Upper lobe of left lung (tissue), 6 donors: Measurements from ENCODE around the gene QPCTL. TPM values are rescaled to one million over a fixed set of nuclear protein-coding genes. Genes with fewer than 3 reads are reported as not detected.

Experiments
- ATAC-seq, 2 donors: fragments of 200-7000 bp; cut with Tn5 transposase; one replicate each; pipeline ENCODE4 v1.9.1; 2022; ENCODE audit warnings: mild to moderate bottlenecking in 2 of 2, moderate library complexity in 2 of 2; ENCODE audit not compliant: low FRiP score in 2 of 2
- DNase-seq, 2 donors: peaks; one replicate each; pipeline ENCODE4 v3.0.0-alpha.2; 2019 to 2020
- H3K27ac ChIP-seq, 4 donors: fragments of 200-600 bp; sonication (generic); one replicate each; pipeline ENCODE4 v1.5.1; 2016 to 2019
- H3K27me3 ChIP-seq, 4 donors: fragments of 200-600 bp; sonication (generic); one replicate each; pipeline ENCODE4 v1.5.1; 2017 to 2019
- H3K36me3 ChIP-seq, 4 donors: fragments of 200-600 bp; sonication (generic); one replicate each; pipeline ENCODE4 v1.5.1; 2016 to 2019
- H3K4me1 ChIP-seq, 4 donors: fragments of 200-600 bp; sonication (generic); one replicate each; pipeline ENCODE4 v1.5.1; 2018 to 2019
- H3K4me3 ChIP-seq, 4 donors: fragments of 200-600 bp; sonication (generic); one replicate each; pipeline ENCODE4 v1.5.1; 2017 to 2019; ENCODE audit warnings: mild to moderate bottlenecking in 2 of 4, moderate library complexity in 1 of 4
- H3K9me3 ChIP-seq, 4 donors: fragments of 200-600 bp; sonication (generic); one replicate each; pipeline ENCODE4 v1.5.1; 2018 to 2019
- EP300 ChIP-seq, 4 donors: sonication (generic); formaldehyde crosslinking; IDR thresholded peaks; one replicate each; pipeline ENCODE4 v1.5.1; 2017; ENCODE audit warnings: antibody characterized with exemption in 4 of 4, control low read depth in 2 of 4
- POLR2A ChIP-seq, 4 donors: fragments of 450-650 bp; IDR thresholded peaks; one replicate each; pipeline ENCODE4 v1.5.1; 2016 to 2017; ENCODE audit warnings: antibody characterized with exemption in 4 of 4, mild to moderate bottlenecking in 2 of 4
- POLR2AphosphoS5 ChIP-seq, 2 donors: sonication (generic); formaldehyde crosslinking; IDR thresholded peaks; one replicate each; pipeline ENCODE4 v1.5.1; 2017; ENCODE audit warnings: antibody characterized with exemption in 2 of 2
- WGBS, 2 donors: methylation state at CpG; one replicate each; pipeline ENCODE4 v1.1.5; 2017 to 2018; 5-methylcytosine and 5-hydroxymethylcytosine counted together
- total RNA-seq, 6 donors: library from RNA; depleted of rRNA in 4 of 6; stranded (reverse); fragments of >200 nt in 4 of 6; gene quantifications; one replicate each; pipeline versions ENCODE4 v1.1.0 to v1.2.1, GENCODE V29; 2016 to 2021
- TF ChIP-seq, protein P1 (sequence below), 6 experiments: fragments of 450-650 bp in 4 of 6; fragments of 200-600 bp in 2 of 6; sonication (generic) in 2 of 6; IDR thresholded peaks; one replicate each; pipeline ENCODE4 v1.5.1; 2016 to 2019; ENCODE audit warnings: antibody characterized with exemption in 6 of 6
- donor health status: DM: no; HTN: no; CAD: no; lungs with moderate emphysema.
- donor health status: DM: no; HTN: yes; CAD: no; lungs with severe emphysema.

The QPCTL gene
- total RNA-seq, 6 donors from 2014 or later, result 7.1 to 18.3 (median 10.1) TPM

GRCh38 chr19:45660636-45661035, 31.8 kb upstream of the QPCTL start:
- no peak overlapping the region for H3K27ac ChIP-seq
- 43 to 49% methylated on average over 7 to 8 of the region's 8 CpGs for WGBS, 2 donors
- no peak for DNase-seq
- H3K4me3 ChIP-seq, result no peak overlapping the region
- H3K9me3 ChIP-seq, result no peaks in the 10 kb centered on the region
- no peak for ATAC-seq
- no peaks in the 10 kb centered on the region for H3K27me3 ChIP-seq
- no peaks in the 10 kb centered on the region for H3K36me3 ChIP-seq
- TF ChIP-seq, protein P1, sequence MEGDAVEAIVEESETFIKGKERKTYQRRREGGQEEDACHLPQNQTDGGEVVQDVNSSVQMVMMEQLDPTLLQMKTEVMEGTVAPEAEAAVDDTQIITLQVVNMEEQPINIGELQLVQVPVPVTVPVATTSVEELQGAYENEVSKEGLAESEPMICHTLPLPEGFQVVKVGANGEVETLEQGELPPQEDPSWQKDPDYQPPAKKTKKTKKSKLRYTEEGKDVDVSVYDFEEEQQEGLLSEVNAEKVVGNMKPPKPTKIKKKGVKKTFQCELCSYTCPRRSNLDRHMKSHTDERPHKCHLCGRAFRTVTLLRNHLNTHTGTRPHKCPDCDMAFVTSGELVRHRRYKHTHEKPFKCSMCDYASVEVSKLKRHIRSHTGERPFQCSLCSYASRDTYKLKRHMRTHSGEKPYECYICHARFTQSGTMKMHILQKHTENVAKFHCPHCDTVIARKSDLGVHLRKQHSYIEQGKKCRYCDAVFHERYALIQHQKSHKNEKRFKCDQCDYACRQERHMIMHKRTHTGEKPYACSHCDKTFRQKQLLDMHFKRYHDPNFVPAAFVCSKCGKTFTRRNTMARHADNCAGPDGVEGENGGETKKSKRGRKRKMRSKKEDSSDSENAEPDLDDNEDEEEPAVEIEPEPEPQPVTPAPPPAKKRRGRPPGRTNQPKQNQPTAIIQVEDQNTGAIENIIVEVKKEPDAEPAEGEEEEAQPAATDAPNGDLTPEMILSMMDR (IDR thresholded peaks at IDR 0.05), result no peak
- TF ChIP-seq POLR2A (IDR thresholded peaks at IDR 0.05), result no peak
- no peak for TF ChIP-seq POLR2AphosphoS5 (IDR thresholded peaks at IDR 0.05)
- TF ChIP-seq EP300 (IDR thresholded peaks at IDR 0.05), result no peak
- H3K4me1 ChIP-seq, result no peaks in the 10 kb centered on the region

DNA sequence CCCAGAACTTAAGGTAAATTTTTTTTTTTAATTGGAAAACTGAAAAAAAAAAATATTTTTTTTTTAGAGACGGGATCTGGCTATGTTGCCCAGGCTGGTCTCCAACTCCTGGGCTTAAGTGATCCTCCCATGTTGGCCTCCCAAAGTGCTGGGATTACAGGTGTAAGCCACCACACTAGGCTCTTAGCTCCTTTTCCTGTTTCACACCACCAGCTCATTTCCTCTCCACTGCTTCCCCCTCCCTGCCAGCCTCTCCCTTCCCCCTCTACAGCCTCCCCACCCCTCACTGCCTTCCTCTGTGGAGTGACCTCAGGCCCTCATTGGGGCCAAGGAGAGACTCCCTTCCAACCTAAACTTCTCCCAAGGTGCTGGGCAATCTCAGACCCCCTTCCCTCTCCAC, 28.7 kb upstream of the QPCTL start:
- H3K4me1 ChIP-seq, result peaks cover 10 to 14% (median 12%) of the 10 kb centered on the region in 4 donors
- H3K36me3 ChIP-seq, result no peaks in the 10 kb centered on the region
- no peaks in the 10 kb centered on the region for H3K9me3 ChIP-seq
- no peak for ATAC-seq
- H3K27me3 ChIP-seq, result peaks cover 0 to 14% (median 1%) of the 10 kb centered on the region in 4 donors
- no peak for DNase-seq
- H3K27ac ChIP-seq, result no peak overlapping the region
- no peak for TF ChIP-seq POLR2A (IDR thresholded peaks at IDR 0.05)
- TF ChIP-seq, protein P1 (IDR thresholded peaks at IDR 0.05), result no peak
- TF ChIP-seq POLR2AphosphoS5 (IDR thresholded peaks at IDR 0.05), result no peak
- TF ChIP-seq EP300 (IDR thresholded peaks at IDR 0.05), result no peak
- no peak overlapping the region for H3K4me3 ChIP-seq
- 91 to 100% methylated on average over 1 of the region's 1 CpG for WGBS, 2 donors

DNA sequence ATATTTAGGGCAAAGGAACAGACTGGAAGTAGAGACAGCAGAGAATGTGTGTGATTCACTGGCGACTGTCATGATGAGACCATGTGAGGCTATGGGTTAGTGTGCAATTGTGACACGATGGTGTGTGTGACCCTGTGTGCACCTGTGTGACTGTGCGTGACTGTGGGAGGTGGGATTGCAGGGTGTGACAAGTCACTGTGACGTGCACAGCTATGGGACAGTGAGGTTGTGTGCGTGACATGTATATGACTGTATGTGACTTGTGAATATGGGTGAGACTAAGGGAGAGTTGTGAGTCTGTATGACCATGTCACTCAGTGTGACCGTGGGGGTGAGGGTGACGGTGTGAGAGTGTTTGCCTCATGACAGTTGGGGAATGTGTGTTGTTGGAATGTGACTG, 27.9 kb upstream of the QPCTL start:
- 80% methylated on average over 7 of the region's 7 CpGs for WGBS, 2 donors
- DNase-seq, result no peak
- no peak overlapping the region for H3K4me3 ChIP-seq
- H3K36me3 ChIP-seq, result no peaks in the 10 kb centered on the region
- TF ChIP-seq POLR2A (IDR thresholded peaks at IDR 0.05) (no peak), EP300 (IDR thresholded peaks at IDR 0.05) (no peak), POLR2AphosphoS5 (IDR thresholded peaks at IDR 0.05) (no peak)
- H3K27ac ChIP-seq, result no peak overlapping the region
- peaks cover 0 to 21% (median 6%) of the 10 kb centered on the region in 4 donors for H3K27me3 ChIP-seq
- H3K9me3 ChIP-seq, result no peaks in the 10 kb centered on the region
- ATAC-seq, result no peak
- peaks cover 18 to 22% (median 19%) of the 10 kb centered on the region in 4 donors for H3K4me1 ChIP-seq

- peak; percentile 29 to 49 for ATAC-seq
- WGBS, 2 donors, result 16 to 38% methylated on average over 5 to 9 of the region's 15 CpGs
- Histone ChIP-seq H3K36me3 (no peaks in the 10 kb centered on the region), H3K9me3 (no peaks in the 10 kb centered on the region), H3K4me3 (peak within 1 kb of the TSS; percentile 24 to 49 (median 41)), H3K27me3 (peaks cover 0 to 31% (median 14%) of the 10 kb centered on the region in 4 donors), H3K4me1 (peaks cover 22 to 41% (median 33%) of the 10 kb centered on the region in 4 donors), H3K27ac (peak within 1 kb of the TSS in 3 of 4 donors; percentile 33 to 53 (median 35))
- peak; percentile 70 to 90 for DNase-seq
- TF ChIP-seq, protein P1 (IDR thresholded peaks at IDR 0.05), result no peak
- TF ChIP-seq POLR2A (IDR thresholded peaks at IDR 0.05), result peak in 3 of 4 donors; percentile 13 to 39 (median 14)
- TF ChIP-seq EP300 (IDR thresholded peaks at IDR 0.05), result no peak
These were observed 24.7 kb upstream of the QPCTL start, which contains the start of gene GIPR for GRCh38 chr19:45667620-45668341. Gene GIPR, plus strand, starts transcription at chr19:45668221. Its CDS starts 1,300 bp downstream, at chr19:45669521.

DNA sequence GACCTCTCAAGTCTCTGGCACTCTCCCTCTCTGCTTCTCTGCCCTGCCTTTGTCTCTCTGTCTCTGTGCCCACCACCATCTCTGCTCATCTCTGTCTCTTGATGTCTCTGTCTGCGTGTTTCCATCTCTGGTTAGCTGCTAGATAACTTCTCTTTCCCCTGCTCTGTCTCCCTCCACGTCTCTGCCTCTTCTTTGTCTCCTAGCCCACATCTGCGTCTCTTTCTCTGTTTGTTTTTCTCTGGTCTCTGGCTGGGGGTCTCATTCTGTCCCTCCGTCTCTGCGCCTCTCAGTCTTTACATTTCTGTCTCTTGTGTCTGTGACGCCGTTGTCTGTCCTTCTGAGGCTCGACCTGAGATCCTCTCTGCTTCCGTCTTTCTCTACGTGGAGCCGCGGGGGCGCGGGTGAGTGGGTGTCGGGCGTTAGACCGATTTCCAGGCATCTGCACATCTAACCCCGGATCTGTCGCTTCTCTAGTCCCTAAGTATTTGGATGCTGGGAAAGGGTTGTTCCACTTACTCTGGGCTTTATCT, 24.1 kb upstream of the QPCTL start:
- ATAC-seq, result peak in 1 of 2 donors; percentile 2
- Histone ChIP-seq H3K27ac (peak overlapping the region in 3 of 4 donors; percentile 33 to 53 (median 35)), H3K9me3 (no peaks in the 10 kb centered on the region), H3K4me3 (peak overlapping the region; percentile 24 to 49 (median 41)), H3K4me1 (peaks cover 22 to 41% (median 33%) of the 10 kb centered on the region in 4 donors), H3K36me3 (no peaks in the 10 kb centered on the region), H3K27me3 (peaks cover 0 to 31% (median 14%) of the 10 kb centered on the region in 4 donors)
- TF ChIP-seq, protein P1 (IDR thresholded peaks at IDR 0.05), result no peak
- TF ChIP-seq EP300 (IDR thresholded peaks at IDR 0.05) (no peak), POLR2AphosphoS5 (IDR thresholded peaks at IDR 0.05) (no peak), POLR2A (IDR thresholded peaks at IDR 0.05) (no peak)
- 1 to 2% methylated on average over 19 of the region's 19 CpGs for WGBS, 2 donors
- peak in 1 of 2 donors; percentile 78 for DNase-seq
